Measurements from ENCODE around the gene RASAL1. TPM values are rescaled to one million over a fixed set of nuclear protein-coding genes. Genes with fewer than 3 reads are reported as not detected.
A peak's percentile ranks its signal among the peaks of the same experiment; 100 is the strongest.
"Not testable (repeated sequence)": the region's sequence is repeated elsewhere in the genome, so short reads cannot be mapped to it uniquely, and the experiment has no call there.

RASAL1 gene
- total RNA-seq, 3 donors from 2014 or later = 0.58 to 1.1 (median 0.87) TPM

DNA sequence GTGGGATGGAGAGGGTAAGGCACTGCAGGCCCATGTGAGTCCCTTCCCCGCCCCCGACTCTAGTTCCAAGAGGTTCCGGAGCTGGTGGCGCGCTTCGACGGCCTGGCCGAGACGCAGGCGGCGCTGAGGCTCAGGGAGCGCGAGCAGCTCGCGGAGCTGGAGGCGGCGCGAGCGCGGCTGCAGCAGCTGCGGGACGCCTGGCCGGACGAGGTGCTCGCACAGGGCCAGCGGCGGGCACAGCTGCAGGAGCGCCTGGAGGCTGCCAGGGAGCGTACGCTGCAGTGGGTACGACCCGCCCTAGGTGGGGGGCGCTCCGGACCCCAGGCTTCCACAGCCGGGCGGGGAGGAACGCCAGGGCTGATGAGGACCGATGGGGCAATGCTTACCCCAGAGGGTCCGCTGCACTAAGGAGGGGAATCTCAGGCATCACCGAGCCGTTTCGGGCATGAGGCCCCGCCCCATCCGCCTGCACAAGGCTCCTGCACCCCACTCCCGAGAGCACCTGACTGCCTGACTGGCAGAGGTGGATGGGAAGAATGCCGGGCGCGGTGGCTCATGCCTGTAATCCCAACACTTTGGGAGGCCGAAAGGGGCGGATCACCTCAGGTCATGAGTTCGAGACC, 18.9 kb upstream of the RASAL1 start:
- ATAC-seq = peak in 1 of 2 donors; percentile 7
- Mint-ChIP-seq H3K4me1 (ENCODE audit: low read depth) (peaks cover 22% of the 10 kb centered on the region), H3K36me3 (ENCODE audit: insufficient read depth) (peaks cover 6% of the 10 kb centered on the region), H3K9me3 (no peaks in the 10 kb centered on the region), H3K27me3 (ENCODE audit: low read depth) (peaks cover 11% of the 10 kb centered on the region), H3K4me3 (peak overlapping the region; percentile 40)
- DNase-seq = no peak

DNA sequence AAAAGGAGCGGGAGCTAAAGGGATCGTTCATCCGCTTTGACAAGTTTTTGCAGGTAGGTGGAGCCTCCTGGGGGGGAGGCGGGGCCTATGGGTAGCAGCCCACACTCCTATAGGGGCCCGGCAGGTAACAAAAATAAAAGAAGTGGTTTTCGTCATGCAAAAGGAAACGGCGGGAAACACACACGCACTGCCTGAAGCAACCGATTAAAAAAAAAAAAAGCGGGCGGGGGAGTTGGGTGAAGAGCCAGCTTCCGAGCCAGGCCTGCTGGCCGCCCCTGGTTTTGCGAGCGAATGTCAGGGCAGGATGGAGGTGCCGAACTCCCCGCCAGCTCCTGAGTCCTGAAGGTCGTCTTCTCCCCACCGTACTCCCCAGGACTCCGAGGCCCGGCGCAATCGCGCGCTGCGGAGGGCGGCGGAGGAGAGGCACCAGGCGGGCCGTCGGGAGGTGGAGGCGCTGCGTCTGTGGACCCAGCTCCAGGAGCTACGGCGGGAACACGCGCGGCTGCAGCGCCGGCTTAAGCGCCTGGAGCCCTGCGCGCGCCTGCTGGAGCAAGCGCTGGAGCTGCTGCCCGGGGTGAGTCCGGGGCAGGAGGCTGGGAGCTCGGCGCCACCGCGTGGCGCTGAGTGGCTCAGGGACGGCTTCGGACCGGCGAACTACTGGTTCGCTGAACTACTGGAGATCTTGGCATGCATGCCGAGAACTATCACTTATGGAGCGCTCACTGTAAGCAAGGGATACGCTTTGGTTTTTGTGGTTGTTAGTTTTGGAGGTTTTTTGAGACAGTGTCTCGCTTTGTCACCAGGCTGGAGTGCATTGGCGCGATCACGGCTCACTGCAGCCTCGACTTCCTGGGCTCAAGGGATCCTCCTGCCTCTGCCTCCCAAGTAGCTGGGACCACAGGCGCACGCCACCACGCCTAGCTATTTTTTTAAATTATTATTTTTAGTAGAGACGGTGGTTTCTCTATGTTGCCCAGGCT, 17.6 kb upstream of the RASAL1 start:
- H3K36me3 Mint-ChIP-seq (ENCODE audit: insufficient read depth) = peaks cover 3% of the 10 kb centered on the region
- ATAC-seq = peak; percentile 68 to 72
- H3K4me1 Mint-ChIP-seq (ENCODE audit: low read depth) = peaks cover 22% of the 10 kb centered on the region
- peak; percentile 54 for DNase-seq
- peaks cover 11% of the 10 kb centered on the region for H3K27me3 Mint-ChIP-seq (ENCODE audit: low read depth)
- no peaks in the 10 kb centered on the region for H3K9me3 Mint-ChIP-seq
- H3K4me3 Mint-ChIP-seq = peak overlapping the region; percentile 75

DNA sequence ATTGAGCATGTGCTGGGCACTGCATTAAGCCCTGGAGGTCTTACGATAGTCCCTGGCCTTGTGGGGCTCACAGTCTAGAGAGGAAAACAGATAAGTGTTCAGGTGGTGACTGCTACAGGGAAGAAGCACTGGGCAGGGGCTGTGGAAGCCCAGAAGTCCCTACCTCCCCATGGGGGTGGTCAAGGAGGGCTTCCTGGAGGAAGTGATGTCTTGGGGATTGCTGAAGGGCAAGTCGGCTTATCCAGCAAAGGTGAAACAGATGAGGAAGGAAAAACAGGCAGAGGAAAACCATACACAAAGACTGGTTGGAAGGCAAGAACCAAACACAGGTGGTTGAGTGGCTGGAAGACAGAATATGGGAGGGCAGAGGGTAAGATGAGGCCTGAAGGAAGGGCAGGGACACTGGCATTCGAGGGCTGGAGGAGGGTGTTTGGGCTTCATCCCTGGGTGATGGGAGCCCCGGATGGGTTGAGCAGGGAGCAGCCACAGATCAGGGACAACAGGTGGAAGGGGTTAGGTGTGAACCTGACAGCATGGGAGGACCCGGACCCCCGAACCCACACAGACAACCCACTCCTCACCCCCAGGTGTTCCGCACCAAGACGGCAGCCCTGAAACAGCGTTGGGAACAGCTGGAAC, 16.8 kb upstream of the RASAL1 start:
- DNase-seq (no peak), ATAC-seq (no peak)
- peaks cover 2% of the 10 kb centered on the region for H3K9me3 Mint-ChIP-seq
- H3K4me3 Mint-ChIP-seq = peak overlapping the region; percentile 75
- H3K36me3 Mint-ChIP-seq (ENCODE audit: insufficient read depth) = peaks cover 3% of the 10 kb centered on the region
- peaks cover 21% of the 10 kb centered on the region for H3K4me1 Mint-ChIP-seq (ENCODE audit: low read depth)
- peaks cover 11% of the 10 kb centered on the region for H3K27me3 Mint-ChIP-seq (ENCODE audit: low read depth)

DNA sequence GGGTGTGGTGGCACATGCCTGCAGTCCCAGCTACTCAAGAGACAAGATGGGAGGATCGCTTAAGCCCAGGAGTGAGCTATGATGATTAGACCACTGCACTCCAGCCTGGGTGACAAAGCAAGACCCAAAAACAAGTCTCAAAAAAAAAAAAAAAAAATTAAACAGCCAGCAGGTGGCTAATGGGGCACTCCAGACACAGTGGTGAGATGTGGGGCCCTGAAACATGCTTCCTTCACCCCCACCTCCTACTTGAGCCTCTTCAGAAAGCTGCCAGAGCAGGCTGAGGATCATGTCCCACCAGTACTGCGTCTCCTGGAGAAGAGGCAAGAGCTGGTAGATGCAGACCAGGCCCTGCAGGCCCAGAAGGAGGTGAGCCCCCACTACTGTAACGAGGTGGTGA, 16.1 kb upstream of the RASAL1 start:
- Mint-ChIP-seq H3K27me3 (ENCODE audit: low read depth) (peaks cover 11% of the 10 kb centered on the region), H3K4me3 (peak overlapping the region; percentile 75), H3K9me3 (peaks cover 5% of the 10 kb centered on the region), H3K36me3 (ENCODE audit: insufficient read depth) (no peaks in the 10 kb centered on the region), H3K4me1 (ENCODE audit: low read depth) (peaks cover 17% of the 10 kb centered on the region)
- no peak for DNase-seq
- no peak for ATAC-seq

DNA sequence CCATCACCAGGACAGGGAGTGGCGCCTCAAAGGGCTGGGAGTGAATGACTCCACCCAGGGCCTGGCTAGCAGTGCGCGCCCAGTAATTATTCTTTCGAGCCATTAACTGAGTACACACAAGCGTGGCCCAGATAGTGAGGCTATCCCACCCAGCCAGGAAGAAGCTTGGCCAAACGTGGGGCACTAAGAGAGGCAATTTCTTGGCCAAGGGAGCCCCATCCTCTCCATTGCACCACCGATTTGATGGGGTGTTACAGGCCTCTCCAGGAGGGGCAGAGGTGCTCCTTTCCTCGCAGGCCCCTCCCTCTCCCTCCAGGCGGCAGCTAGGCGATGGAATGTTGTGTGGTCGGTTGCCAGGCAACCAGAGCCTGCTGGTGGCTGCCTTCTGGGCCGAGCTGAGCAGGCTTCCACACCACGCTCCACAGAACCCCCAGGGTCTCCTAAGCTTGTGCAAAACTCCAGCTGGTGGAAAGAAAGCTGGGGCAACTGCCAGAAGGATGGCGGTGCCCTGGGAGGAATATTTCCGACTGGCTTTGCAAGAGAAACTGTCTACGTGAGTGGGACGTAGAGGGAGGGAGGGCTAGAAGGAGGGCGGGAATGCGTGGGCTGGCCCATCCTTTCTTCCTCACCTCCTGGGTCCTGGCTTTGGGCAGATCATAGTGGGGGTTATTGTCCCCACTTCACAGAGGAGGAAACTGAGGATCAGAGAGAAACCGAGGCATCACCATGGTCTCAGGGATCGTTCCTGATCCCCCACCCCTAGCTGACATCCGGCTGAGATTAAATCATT, 14.0 kb upstream of the RASAL1 start, which contains the start of gene CFAP73:
CFAP73 (plus strand) TSS at position 364 of the 790 bp plus-strand sequence; CDS start at position 498, 134 bp downstream.
- no peak within 1 kb of the TSS for H3K4me3 Mint-ChIP-seq
- ATAC-seq = no peak
- no peak for DNase-seq
- H3K4me1 Mint-ChIP-seq (ENCODE audit: low read depth) = peaks cover 15% of the 10 kb centered on the region
- no peaks in the 10 kb centered on the region for H3K36me3 Mint-ChIP-seq (ENCODE audit: insufficient read depth)
- peaks cover 5% of the 10 kb centered on the region for H3K9me3 Mint-ChIP-seq
- H3K27me3 Mint-ChIP-seq (ENCODE audit: low read depth) = peaks cover 11% of the 10 kb centered on the region

DNA sequence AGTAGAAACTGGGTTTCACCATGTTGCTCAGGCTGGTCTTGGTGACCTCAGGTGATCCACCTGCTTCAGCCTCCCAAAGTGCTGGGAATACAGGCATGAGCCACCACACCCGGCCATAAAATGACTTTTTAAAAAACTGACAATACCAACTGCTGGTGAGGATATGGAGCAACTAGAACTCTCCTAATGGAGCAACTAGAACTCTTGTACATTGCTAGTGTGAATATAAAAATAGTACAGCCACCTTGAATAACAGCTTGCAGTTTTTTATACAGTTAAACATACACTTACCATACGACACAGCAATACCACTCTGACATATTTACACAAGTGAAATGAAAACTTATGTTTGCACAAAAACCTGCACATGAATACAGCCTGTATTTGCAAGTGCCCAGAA, 11.4 kb upstream of the RASAL1 start:
- H3K9me3 Mint-ChIP-seq = peaks cover 5% of the 10 kb centered on the region
- ATAC-seq (no peak), DNase-seq (no peak)
- peaks cover 6% of the 10 kb centered on the region for H3K27me3 Mint-ChIP-seq (ENCODE audit: low read depth)
- peaks cover 5% of the 10 kb centered on the region for H3K4me1 Mint-ChIP-seq (ENCODE audit: low read depth)
- no peaks in the 10 kb centered on the region for H3K36me3 Mint-ChIP-seq (ENCODE audit: insufficient read depth)
- no peak overlapping the region for H3K4me3 Mint-ChIP-seq

DNA sequence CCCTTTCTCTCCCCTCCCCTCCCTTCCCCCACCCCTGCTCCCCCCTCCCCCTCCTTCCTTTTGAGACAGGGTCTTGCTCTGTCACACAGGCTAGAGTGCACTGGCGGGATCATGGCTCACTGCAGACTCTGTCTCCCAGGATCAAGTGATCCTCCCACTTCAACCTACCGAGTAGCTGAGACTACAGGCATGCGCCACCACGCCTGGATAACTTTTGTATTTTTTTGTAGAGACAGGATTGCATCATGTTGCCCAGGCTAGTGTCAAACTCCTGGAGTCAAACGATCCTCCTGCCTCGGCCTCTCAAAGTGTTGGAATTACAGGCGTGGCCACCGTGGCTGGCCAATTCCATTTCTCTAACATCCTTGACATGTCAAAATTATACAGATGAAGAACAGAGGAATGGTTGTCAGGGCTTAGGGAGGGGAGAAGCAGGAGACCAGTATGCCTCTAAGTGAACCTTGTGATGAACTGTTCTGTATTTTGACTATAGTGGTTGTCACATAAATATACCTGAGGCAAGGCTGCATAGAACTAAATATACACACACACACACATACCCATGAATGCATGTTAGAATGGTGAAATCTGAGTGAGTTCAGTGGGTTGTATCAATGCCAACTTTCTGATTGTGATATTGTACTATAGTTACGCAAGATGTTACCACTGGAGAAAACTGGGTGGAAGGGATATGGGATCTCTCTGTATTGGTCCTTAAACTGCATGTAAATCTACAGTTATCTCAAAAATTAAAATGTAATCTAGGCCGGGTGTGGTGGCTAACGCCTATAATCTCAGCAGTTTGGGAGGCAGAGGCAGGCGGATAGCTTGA, 10.4 kb upstream of the RASAL1 start:
- Mint-ChIP-seq H3K4me1 (ENCODE audit: low read depth) (peaks cover 3% of the 10 kb centered on the region), H3K4me3 (no peak overlapping the region), H3K36me3 (ENCODE audit: insufficient read depth) (no peaks in the 10 kb centered on the region), H3K9me3 (peaks cover 5% of the 10 kb centered on the region), H3K27me3 (ENCODE audit: low read depth) (peaks cover 6% of the 10 kb centered on the region)
- DNase-seq (no peak), ATAC-seq (no peak)

DNA sequence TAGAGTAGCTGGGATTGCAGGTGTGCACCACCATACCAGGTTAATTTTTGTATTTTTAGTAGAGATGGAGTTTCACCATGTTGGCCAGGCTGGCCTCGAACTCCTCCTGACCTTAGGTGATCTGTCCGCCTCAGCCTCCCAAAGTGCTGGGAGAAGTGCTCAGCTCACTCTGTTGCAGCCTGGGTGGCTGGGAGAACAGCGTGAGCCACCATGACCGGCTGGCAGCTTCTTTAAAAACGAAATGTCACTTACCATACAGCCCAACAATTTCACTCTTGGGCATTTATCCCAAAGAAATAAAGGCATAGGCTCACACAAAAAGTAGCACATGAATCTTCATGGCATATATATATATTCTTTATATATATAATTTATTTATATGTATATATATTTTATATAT, 9.2 kb upstream of the RASAL1 start:
- Mint-ChIP-seq H3K9me3 (peaks cover 5% of the 10 kb centered on the region), H3K27me3 (ENCODE audit: low read depth) (peaks cover under 1% of the 10 kb centered on the region), H3K4me3 (no peak overlapping the region), H3K4me1 (ENCODE audit: low read depth) (peaks cover 3% of the 10 kb centered on the region), H3K36me3 (ENCODE audit: insufficient read depth) (no peaks in the 10 kb centered on the region)
- ATAC-seq (no peak), DNase-seq (no peak)

DNA sequence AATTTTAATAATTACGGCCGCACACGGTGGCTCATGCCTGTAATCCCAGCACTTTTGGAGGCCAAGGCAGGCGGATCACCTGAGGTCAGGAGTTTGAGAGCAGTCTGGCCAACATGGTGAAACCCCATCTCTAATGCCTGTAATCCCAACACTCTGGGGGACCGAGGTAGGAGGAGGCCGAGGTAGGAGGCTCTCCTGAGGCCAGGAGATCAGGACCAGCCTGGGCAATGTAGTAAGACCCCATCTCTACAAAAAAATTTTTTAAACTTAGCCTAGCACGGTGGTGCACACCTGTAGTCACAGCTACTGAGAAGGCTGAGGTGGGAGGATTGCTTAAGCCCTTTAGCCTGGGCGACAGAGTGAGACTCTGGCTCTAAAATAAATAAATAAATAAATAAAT, 8.4 kb upstream of the RASAL1 start:
- ATAC-seq (no peak), DNase-seq (no peak)
- Mint-ChIP-seq H3K9me3 (peaks cover 5% of the 10 kb centered on the region), H3K36me3 (ENCODE audit: insufficient read depth) (no peaks in the 10 kb centered on the region), H3K27me3 (ENCODE audit: low read depth) (no peaks in the 10 kb centered on the region), H3K4me3 (no peak overlapping the region), H3K4me1 (ENCODE audit: low read depth) (peaks cover 3% of the 10 kb centered on the region)

DNA sequence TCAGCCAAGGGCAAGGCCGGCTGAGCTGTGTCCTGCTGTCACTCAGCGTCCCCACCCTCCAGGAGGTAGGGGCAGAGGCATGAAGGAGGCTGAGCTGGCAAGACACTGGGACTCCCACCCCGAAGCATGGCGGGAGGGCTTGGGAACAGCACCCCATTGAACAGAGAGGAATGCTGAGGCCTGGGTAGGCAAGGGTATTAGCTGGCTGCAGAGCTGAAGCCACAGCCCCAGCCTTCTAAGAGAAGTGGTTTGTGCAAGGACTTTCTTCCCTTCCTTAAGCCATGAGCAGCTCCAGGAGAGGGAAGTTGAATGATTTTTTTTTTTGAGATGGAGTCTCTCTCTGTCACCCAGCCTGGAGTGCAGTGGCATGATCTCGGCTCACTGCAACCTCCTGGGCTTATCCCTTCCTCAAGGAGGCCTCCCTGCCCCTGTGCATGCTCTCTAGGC, 7.3 kb upstream of the RASAL1 start:
- no peaks in the 10 kb centered on the region for H3K36me3 Mint-ChIP-seq (ENCODE audit: insufficient read depth)
- ATAC-seq (no peak), DNase-seq (no peak)
- no peak overlapping the region for H3K4me3 Mint-ChIP-seq
- H3K27me3 Mint-ChIP-seq (ENCODE audit: low read depth) = no peaks in the 10 kb centered on the region
- peaks cover 3% of the 10 kb centered on the region for H3K4me1 Mint-ChIP-seq (ENCODE audit: low read depth)
- peaks cover 5% of the 10 kb centered on the region for H3K9me3 Mint-ChIP-seq

DNA sequence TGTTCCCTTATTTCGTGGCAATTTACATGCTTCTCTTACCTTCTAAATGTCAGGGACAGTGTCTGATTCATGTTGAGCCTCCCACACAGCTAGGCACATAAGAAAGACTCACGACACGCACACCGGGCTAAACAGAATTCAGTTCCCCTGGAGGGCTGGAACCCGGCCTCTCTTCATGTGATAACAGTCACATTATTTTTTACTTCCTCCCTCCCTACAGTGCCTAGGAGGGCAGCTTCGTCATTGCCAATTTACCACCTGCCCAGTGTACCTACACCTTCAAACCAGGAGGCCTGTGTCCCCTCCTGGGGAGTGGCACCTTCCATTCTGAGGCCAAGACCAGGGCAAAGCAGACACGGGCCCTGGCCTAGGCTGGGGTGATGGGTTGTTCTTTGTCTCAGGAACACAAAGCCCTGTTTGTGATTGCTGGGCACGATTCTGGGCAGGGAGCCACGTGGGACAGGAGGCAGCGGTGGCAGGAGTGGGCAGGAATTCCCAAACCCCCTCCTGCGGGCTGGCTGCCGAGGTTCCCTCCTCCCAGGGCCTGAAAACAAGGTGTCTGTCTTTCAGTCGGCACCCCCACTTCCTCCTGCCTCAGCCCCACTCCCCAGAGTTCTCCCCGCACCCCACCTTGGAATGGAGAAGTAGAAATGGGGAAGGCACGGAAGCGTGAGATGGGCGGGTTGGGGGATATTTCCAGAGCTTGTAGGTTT, 6.8 kb upstream of the RASAL1 start:
- Mint-ChIP-seq H3K36me3 (ENCODE audit: insufficient read depth) (no peaks in the 10 kb centered on the region), H3K4me1 (ENCODE audit: low read depth) (peaks cover 3% of the 10 kb centered on the region), H3K4me3 (no peak overlapping the region), H3K9me3 (peaks cover 3% of the 10 kb centered on the region), H3K27me3 (ENCODE audit: low read depth) (no peaks in the 10 kb centered on the region)
- DNase-seq (no peak), ATAC-seq (peak; percentile 83 to 85)

DNA sequence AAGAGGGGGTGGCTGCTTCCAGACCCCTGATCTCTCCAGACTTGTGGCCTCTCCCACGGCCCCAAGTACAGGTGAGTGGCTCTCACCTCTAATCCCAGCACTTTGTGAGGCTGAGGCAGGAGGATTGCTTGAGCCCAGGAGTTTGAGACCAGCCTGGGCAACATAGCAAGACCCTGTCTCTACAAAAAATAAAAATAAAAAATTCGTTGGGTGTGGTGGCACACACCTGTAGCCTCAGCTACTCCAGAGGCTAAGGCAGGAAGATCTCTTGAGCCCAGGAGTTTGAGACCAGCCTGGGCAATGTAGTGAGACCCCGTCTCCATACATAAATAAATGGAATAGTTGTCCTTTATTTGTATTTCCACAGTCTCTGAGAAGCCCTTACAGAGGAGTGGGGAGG, 6.2 kb upstream of the RASAL1 start:
- not testable (repeated sequence) for H3K4me3 Mint-ChIP-seq; H3K27me3 Mint-ChIP-seq (ENCODE audit: low read depth); DNase-seq; H3K9me3 Mint-ChIP-seq; H3K4me1 Mint-ChIP-seq (ENCODE audit: low read depth); ATAC-seq; H3K36me3 Mint-ChIP-seq (ENCODE audit: insufficient read depth)

DNA sequence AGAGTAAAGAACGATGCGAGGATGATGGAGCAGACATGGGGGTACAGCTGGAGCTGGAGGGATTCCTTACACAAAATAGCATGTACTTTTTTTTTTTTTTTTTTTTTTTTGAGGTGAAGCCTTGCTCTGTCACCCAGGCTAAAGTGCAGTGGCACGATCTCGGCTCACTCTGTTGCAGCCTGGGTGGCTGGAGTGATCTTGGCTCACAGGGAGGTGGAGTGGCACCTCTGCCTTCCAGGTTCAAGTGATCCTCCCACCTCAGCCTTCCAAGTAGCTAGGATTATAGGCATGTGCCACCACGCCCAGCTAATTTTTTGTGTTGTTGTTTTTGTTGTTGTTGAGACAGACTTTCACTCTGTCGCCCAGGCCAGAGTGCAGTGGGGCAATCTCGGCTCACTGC, 5.1 kb upstream of the RASAL1 start:
- no peaks in the 10 kb centered on the region for H3K9me3 Mint-ChIP-seq
- no peak overlapping the region for H3K4me3 Mint-ChIP-seq
- DNase-seq (no peak), ATAC-seq (no peak)
- H3K36me3 Mint-ChIP-seq (ENCODE audit: insufficient read depth) = no peaks in the 10 kb centered on the region
- peaks cover 14% of the 10 kb centered on the region for H3K4me1 Mint-ChIP-seq (ENCODE audit: low read depth)
- H3K27me3 Mint-ChIP-seq (ENCODE audit: low read depth) = peaks cover 5% of the 10 kb centered on the region

All from activated T-cell treated with anti-CD3 and anti-CD28 coated beads, Interleukin-2, amount 50 U/mL, for 4 hours (primary cell).